Measurements from ENCODE around the gene KISS1.

DNA sequence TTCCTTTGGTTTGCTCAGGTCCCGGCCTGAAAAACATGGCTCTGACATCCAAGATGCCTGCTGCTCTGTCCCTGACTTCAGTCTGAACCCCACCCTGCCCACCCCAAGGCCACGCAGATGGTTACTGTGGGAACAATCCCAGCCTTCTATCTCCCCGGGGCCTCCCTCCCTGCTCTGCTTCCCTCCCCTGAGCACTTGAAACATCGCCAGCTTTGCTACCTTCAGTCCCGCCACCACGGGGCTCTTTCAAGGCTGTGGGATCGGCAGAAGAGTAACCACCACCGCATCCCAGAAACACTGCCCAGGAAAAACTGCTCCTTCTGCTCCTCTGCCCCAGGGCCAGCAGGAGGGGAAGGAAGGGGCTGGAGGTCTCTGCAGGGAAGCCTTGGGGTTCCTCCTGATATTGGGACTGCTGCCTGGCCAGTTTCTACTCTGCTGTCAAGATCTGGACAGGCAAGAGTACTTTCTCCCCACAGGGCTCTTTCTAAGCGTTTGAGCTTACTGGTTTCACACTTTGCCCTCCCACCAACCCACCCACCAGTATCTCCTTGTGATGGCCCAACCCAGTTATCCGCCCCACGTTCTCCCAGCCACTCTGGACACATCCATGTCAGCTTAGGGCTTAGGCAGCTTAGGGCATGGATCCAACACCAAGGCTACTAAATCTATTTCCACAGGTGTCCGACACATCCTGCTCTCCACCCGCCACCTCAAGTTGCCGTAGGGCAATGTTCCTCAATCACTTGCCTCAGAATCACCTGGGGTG, 52.8 kb downstream of the KISS1 start:
- TF ChIP-seq, protein P1, sequence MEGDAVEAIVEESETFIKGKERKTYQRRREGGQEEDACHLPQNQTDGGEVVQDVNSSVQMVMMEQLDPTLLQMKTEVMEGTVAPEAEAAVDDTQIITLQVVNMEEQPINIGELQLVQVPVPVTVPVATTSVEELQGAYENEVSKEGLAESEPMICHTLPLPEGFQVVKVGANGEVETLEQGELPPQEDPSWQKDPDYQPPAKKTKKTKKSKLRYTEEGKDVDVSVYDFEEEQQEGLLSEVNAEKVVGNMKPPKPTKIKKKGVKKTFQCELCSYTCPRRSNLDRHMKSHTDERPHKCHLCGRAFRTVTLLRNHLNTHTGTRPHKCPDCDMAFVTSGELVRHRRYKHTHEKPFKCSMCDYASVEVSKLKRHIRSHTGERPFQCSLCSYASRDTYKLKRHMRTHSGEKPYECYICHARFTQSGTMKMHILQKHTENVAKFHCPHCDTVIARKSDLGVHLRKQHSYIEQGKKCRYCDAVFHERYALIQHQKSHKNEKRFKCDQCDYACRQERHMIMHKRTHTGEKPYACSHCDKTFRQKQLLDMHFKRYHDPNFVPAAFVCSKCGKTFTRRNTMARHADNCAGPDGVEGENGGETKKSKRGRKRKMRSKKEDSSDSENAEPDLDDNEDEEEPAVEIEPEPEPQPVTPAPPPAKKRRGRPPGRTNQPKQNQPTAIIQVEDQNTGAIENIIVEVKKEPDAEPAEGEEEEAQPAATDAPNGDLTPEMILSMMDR (IDR thresholded peaks at IDR 0.05): no peak
- TF ChIP-seq EP300 (IDR thresholded peaks at IDR 0.05; ENCODE audit: low read depth) (no peak), POLR2A (IDR thresholded peaks at IDR 0.05) (no peak)

Data from transverse colon (tissue), 3 donors.